BE2C (cell line): ENCODE measurements around the gene TCF7L2.

Experiments used
- DNase-seq: peaks from one replicate; pipeline ENCODE4 v3.0.0-alpha.2; 2020
- H3K27me3 ChIP-seq: fragments of 250-450 bp; sonication (Bioruptor Pico); 2 replicates; pipeline ENCODE4 v1.5.1; 2020; ENCODE audit warnings: mild to moderate bottlenecking
- H3K36me3 ChIP-seq: fragments of 250-450 bp; sonication (Bioruptor Pico); 2 replicates; pipeline ENCODE4 v1.5.1; 2020; ENCODE audit warnings: mild to moderate bottlenecking
- H3K4me1 ChIP-seq: fragments of 250-450 bp; sonication (Bioruptor Pico); 2 replicates; pipeline ENCODE4 v1.5.1; 2020
- H3K4me3 ChIP-seq: 2 replicates; pipeline ENCODE4 v1.5.1; 2011; ENCODE audit warnings: low read depth, low read length
- H3K9me3 ChIP-seq: fragments of 250-450 bp; sonication (Bioruptor Pico); 2 replicates; pipeline ENCODE4 v1.5.1; 2020
- TF ChIP-seq, protein P1 (sequence below): IDR thresholded peaks from 2 replicates; pipeline ENCODE4 v1.5.1; 2012; ENCODE audit warnings: mild to moderate bottlenecking, low read depth, low read length

Gene TCF7L2

DNA sequence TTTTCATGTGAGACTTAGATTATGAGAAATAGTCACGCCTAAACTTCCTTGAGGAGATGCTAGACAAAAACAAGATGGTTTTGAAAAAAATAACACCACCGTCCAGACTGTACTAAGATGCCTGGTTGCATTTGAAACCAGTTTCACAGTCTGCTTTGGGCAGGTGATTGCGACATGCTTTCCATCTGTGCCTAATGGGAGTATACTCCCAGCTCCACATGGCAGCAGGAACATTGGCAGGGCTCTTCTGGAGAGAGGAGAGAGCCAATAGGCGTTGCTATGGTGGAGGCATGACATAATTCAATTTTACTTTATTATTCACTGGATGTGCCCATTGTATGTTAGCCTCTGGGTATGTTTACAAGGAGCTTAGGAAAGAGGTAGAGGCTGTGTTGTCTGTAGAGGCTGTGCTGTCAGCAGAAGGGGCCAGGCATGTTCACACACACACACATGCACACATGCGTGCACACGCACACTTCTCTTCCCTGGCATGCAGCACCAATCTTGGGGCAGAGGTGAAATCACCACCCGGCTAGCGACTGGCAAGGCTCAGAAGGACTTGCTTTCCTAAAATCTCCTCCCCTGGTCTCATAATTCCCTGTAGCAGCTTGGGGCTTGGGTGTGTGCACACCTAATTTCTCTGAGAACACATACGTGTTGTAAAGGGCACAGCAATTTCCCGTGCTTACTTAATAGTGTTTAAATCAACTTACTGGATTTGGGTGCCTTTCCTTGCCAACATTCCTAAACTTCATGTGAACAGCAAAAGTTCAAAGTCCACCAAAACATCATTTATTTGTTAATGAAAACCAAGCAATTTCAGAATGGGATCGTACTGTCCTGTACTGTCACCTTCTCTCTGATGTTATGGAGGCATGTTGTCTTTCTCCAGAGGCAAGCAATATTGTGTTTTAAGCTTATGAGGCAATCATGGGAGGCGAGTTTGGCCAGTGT is 162.1 kb downstream of the TCF7L2 start:
- no peaks in the 10 kb centered on the region for H3K27me3 ChIP-seq
- TF ChIP-seq, protein P1, sequence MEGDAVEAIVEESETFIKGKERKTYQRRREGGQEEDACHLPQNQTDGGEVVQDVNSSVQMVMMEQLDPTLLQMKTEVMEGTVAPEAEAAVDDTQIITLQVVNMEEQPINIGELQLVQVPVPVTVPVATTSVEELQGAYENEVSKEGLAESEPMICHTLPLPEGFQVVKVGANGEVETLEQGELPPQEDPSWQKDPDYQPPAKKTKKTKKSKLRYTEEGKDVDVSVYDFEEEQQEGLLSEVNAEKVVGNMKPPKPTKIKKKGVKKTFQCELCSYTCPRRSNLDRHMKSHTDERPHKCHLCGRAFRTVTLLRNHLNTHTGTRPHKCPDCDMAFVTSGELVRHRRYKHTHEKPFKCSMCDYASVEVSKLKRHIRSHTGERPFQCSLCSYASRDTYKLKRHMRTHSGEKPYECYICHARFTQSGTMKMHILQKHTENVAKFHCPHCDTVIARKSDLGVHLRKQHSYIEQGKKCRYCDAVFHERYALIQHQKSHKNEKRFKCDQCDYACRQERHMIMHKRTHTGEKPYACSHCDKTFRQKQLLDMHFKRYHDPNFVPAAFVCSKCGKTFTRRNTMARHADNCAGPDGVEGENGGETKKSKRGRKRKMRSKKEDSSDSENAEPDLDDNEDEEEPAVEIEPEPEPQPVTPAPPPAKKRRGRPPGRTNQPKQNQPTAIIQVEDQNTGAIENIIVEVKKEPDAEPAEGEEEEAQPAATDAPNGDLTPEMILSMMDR = no peak
- no peaks in the 10 kb centered on the region for H3K36me3 ChIP-seq
- no peaks in the 10 kb centered on the region for H3K9me3 ChIP-seq
- H3K4me3 ChIP-seq = no peak overlapping the region
- H3K4me1 ChIP-seq = peaks cover 34% of the 10 kb centered on the region
- peak; percentile 59 for DNase-seq

DNA sequence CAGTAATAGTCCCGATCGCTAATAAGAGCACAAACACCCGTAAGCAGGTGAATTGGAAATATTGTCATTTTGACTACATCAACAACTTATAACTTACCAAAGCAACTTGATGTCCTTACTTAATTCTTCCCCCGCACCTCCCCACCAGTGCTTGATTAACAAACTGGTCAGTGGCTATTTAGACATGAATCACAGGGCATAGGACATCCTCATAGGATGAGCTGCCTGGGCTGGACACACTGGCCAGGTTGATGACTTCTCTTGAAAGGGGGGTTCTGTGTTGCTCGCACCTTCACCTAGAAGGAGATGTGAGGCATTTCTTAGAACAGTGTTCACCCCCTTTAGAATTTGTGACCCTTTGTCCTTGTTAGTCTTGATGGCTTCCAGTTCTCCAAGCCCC is 163.2 kb downstream of the TCF7L2 start:
- Histone ChIP-seq H3K9me3 (no peaks in the 10 kb centered on the region), H3K36me3 (no peaks in the 10 kb centered on the region), H3K4me3 (no peak overlapping the region), H3K4me1 (peaks cover 34% of the 10 kb centered on the region), H3K27me3 (no peaks in the 10 kb centered on the region)
- TF ChIP-seq, protein P1 = no peak
- DNase-seq = no peak

DNA sequence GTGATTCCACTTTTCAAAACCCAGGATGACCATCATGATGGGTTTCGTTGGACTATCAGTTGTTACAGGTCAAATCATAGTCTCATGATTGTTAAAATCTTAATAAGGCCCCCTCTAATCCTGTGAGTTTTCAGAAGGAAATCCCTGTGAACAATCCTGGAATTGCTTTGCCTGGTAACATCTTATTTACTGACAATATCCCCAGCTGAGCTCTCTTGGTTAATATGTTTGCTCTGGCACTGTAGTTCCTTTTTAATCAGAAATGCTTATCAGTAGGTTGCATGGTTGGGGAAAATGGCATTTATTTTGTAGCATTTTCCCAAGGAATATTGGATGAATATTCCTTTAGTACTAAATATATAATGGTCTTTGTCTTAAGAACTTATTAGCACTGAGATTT is 163.9 kb downstream of the TCF7L2 start:
- TF ChIP-seq, protein P1 = no peak
- Histone ChIP-seq H3K4me1 (peaks cover 34% of the 10 kb centered on the region), H3K27me3 (no peaks in the 10 kb centered on the region), H3K9me3 (no peaks in the 10 kb centered on the region), H3K36me3 (no peaks in the 10 kb centered on the region), H3K4me3 (no peak overlapping the region)
- no peak for DNase-seq

DNA sequence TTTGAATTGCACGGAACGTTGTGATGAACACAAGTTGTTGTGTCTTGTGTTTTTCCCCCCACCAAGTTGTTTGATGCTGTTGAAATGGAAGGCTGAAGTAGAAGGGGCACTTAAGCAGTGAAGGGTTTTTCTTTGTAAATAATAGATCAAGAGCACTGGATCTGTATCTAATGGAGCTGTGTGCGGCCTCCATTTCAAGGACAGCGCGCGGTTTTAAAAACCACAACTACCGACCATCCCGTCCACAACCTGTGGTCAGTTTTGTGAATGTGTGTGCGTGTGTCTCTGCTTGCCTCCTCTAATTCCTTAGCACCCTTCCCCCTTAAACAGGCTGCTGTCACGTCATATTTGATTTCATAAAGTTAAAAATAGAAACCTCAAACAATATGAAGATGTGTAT is 165.5 kb downstream of the TCF7L2 start:
- H3K9me3 ChIP-seq = no peaks in the 10 kb centered on the region
- no peaks in the 10 kb centered on the region for H3K36me3 ChIP-seq
- H3K4me3 ChIP-seq = no peak overlapping the region
- H3K27me3 ChIP-seq = no peaks in the 10 kb centered on the region
- peaks cover 34% of the 10 kb centered on the region for H3K4me1 ChIP-seq
- no peak for DNase-seq
- TF ChIP-seq, protein P1 = no peak

DNA sequence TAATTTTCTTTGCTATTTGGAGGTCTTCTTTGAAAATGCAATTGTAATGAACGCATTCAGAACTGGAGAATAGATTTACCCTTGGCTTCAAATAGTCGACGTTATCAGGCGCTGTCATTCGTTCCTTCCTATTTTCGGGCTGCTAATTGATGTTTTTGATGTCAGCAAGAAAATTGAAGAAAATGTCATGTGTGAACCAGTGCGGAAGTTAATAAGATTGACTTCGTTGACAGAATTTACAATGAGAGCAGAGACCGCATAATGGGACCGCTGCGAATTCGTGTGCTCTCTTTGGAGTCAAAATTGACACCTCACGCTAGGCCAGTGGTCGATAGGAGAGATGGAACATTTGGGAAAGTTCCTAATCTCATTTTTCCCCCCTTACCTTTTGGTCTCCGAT is 168.8 kb downstream of the TCF7L2 start:
- H3K36me3 ChIP-seq = no peaks in the 10 kb centered on the region
- no peaks in the 10 kb centered on the region for H3K27me3 ChIP-seq
- DNase-seq = no peak
- peaks cover 18% of the 10 kb centered on the region for H3K4me1 ChIP-seq
- TF ChIP-seq, protein P1 = no peak
- no peaks in the 10 kb centered on the region for H3K9me3 ChIP-seq
- no peak overlapping the region for H3K4me3 ChIP-seq

DNA sequence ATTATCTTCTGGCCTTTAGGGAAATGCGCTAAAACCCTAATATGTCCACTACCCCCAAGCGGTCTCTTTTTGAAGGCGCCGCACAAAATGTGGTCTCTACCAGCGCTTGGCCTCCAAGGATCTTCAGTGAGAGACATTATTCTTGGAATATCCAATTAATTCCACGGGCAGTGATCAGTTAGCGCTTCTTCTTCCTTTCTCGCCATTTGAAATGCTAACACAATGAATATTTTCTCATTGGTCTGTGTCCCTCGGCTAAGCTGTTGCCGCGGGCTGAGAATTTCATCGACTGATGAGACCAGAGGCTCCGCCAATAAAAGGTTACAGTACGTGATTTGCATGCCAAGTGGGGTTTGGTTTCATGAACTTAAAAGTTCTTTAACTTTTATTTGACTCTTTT is 169.8 kb downstream of the TCF7L2 start:
- Histone ChIP-seq H3K27me3 (no peaks in the 10 kb centered on the region), H3K4me1 (peaks cover 12% of the 10 kb centered on the region), H3K36me3 (no peaks in the 10 kb centered on the region), H3K9me3 (no peaks in the 10 kb centered on the region), H3K4me3 (no peak overlapping the region)
- DNase-seq = no peak
- TF ChIP-seq, protein P1 = no peak
